Fibroblast of skin of left quadriceps (primary cell): ENCODE data around the gene LHPP.
"Not testable (repeated sequence)": the region's sequence is repeated elsewhere in the genome, so short reads cannot be mapped to it uniquely, and the experiment has no call there.

Experiments used
- DNase-seq, 2 experiments: peaks; one replicate each; pipeline ENCODE4 v3.0.0-alpha.2; 2013; ENCODE audit warnings: low read depth in 2 of 2

Gene LHPP

DNA sequence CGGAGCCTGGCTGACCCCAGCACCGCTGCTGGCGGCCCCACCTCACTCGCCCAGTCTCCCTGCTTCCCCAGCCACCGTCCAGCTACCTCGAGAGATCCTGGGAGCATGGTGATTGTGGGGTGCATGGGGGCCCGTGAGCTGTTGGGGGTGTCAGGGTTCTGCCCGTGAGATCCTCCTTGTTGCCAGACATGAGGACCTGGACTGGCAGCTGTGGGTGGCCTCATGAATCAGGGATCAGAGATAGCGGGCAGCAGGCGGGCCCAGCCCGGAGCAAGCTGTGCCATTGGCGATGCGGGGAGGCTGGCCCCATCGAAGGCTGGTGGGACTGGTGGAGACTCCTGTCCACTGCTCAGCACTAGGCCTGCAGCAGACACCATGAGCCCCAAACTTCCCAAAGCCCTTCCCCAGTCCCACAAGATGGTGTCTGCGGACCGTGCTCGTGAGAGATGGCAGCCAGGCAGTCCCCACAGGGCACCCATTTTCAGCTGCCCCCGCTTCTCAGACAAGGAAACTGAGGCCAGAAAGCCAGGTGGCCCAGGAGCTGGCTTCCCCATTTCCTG, 75.6 kb downstream of the LHPP start:
- DNase-seq = no peak

DNA sequence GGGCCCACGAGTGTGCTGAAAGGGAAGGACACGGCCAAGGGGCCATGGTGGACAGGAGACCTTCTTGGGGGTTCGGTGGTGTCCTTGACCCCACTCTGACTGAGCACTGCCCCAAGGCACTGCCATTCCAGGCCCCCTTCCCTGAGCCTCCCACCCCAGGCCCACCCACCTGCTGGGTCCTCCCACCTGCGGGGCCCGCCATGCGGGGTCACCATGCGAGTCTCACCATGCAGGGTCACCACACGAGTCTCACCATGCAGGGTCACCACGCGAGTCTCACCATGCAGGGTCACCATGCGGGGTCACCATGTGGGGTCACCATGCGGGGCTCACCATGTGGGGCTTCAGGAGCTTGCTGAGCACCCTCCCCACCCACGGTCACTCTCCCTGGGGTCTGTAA, 76.3 kb downstream of the LHPP start:
- no peak for DNase-seq

DNA sequence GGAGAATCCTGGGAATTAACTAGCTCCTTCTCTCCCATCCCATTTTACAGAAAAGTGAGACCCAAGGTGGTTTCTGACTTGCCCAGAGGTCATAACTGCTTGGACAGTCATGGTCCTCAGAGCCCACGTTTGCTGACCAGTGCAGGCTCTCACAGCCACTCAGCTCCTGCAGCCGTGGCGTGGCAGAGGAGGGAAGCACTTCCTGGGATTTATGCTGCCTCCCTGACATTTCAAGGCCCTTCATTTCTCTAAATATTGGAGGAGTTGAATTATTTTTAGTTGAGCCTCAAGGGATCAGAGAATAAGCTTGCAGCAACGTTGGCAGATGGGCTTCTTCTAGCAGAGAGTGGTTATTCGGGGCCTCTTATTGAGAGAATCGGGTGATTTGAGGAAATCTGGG, 77.1 kb downstream of the LHPP start:
- DNase-seq = no peak

DNA sequence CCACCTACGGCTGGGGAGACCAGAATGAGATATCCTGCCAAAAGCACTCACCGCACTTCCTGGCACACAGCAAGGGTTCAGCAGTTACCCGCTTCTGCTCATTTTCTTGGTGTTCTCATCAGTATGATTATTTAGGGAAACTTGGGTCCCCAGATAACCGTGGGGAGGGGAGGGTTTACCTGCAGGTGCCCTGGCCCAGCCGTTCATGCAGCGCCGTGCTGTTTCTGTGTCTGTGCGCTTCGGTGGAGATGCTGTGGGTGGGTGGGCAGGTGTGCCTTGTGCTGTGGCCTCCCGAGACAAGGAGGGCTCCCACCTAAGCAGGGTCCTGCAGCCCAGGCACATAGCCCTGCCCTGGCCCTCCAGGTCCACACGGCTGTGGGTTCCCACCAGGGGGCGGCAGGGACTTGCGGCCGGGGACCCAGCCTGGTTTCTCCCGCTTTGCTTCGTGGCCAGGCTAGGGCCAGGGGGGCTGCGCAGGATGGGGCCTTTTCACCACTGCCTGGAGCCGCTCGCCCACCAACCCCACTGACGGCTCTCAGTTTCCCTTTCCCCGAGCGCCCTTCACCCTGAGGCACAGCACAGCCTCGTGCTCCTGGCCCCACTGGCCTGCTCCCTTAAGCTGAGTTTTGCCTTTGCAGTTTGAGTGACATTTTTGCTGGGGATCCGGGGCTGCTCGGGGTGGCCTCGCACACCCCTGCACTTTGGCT, 78.5 kb downstream of the LHPP start:
- DNase-seq = peak in 1 of 2 experiments; percentile 6

DNA sequence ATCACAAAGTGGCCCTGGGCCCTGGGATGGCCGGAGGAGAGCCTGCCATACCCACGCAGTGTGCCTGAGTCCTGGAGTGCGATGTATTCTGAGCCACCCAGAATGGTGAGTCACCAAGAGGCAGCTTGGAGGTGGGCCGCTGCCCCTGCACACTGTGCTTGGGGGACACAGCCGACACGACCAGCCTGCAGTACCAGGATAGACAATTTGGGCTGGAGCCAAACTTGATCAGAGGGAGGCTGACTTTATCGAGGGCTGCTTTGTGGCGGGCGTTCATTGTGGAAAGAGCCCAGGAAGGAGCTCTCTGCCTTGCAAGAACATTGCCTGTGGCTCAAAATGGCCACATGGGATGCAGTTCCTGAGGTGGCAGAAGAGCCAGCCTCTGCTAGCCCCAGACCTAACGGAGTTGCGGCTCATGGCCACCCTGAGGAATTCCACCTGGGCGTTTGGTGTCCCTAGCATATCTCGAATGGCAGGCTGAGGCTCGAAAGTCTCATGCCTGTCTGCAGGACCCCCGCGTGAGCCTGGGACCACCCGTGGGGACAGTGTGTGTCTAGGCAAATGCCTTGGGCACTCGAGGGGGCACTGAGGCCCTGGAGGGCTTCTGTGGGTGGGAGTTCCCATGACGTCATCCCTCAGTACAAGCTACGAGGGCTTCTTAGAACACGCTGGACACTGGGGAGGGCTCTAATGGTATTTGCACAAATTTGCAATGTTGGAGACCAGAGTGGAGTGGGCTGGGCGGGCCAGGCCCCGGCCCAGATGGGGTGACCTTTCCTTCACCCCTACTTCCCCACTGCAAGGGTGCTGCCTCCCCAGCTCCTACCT, 79.7 kb downstream of the LHPP start:
- no peak for DNase-seq

DNA sequence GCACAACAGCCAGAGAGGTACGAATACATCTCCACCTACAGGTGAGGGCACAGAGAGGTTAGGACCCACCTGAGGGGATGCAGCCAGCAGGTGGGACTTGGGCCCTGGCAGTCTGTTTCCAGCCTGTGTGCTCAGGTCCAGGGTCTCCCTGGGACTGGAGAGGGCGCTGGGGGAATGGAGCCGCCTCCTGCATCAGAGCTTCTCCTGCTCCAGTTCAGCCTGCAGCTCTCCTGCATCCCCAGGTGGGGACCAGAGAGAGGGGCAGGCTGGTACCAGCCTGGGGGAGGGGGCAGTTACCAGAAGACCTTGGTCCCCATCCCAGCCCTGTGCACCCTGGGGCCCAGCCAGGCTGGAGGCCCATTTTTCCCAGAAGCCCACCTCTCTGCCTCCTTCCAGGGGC, 80.7 kb downstream of the LHPP start:
- no peak for DNase-seq

DNA sequence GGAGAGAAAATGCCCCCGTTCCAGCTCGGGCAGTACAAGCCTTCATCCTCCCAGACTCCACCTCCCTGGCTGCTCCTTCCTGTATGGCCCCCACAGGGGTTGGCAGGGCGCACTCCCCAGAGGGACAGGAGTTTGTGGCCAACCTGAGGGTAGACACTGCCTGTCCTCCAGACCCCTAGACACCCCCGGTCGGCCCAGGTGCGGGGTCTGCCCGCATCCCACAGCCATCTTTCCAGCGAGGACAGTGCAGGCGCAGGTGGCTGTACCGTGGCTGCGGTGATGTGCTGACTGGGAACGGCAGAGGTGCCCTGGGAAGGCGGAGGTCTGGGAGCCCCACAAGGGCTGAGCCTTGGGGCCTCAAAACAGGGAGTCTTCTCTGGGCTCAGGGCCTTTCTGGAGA, 81.5 kb downstream of the LHPP start:
- no peak for DNase-seq

DNA sequence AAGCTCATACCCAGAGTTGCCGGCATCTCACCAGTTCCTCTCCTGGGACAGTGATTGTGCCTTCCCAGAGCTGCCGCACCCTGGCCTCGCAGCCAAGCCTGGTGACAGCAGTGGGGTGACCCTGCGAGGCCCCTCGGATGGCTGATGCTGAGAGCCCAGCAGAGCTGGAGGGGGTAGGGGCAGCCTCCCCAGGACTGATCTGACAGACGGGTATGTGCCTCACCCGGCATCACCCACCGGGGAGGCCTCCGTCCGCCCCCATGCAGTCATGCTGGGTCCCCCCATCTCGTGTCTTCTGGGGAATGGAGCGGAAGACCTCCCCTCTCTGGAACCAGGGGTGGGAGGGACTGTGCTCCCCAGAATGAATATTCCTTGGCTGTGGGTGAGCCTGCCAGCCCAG, 82.3 kb downstream of the LHPP start:
- DNase-seq = no peak

DNA sequence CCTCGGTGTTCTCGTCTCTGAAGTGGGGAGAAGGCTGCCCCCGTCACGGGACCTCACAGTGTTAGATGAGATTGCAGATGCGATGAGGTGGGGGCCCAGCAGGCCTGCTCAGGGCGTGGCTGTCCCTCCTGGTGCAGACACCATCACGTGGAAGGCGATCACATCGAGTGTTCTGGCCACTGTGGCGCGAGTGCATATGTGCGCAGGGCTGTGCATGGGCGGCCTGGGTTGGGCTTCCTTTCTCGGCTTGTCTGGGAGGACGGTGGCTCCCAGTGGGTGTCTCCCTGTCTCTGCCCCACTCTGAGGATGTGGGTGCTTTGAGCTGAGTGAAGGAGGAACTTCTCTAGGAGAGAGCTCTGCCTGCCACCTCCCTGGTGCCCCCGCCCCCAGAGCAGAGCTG, 83.1 kb downstream of the LHPP start:
- no peak for DNase-seq

DNA sequence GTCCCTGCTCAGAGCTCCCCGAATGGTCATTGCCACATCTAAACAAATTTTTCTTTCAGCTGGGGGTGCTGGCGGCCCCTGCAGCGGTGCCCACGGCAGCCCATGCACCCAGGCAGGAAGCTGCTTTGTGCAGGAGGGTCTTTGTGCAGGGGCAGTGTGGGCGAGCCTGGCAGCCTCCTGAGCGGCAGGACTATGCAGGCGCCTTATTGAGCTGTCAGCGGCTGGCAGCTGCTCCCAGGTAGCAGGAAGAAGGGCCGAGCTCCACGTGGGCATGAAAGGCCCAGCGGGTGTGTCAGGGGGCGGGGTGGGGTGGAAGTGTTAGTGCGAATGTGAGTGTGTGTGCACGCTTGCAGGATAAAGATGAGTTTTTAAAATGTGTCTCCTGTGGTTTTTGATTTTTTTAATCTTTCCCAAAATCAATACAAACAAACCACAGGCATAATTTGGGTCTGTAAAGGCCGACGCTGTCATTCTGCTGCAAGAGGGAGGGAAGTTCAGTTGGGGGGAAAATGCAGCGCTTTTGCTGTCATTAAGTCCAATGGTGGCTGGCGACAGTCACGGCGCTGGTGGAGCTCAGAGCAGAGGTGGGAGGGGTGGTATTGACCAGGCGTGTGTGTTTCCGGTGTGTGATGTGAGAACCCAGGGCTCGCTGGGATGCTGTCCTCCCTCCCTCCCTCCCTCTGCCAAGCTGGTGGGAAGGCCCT, 83.9 kb downstream of the LHPP start:
- DNase-seq = no peak

DNA sequence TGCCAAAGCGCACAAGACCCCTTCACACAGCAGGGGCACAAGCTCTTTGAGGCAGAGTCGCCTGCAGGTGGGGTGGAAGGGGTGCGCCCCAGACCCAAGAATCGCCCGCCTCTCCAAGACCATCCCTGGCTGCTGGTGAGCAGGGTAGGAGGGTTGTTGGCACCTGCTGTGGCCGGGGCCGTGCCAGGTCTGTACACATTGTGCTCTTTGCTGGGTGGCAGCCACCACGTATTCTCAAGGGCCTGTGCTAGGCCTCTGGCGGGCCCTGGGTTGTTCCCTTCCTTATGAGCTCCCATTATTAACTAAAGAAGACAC, 84.4 kb downstream of the LHPP start:
- no peak for DNase-seq

DNA sequence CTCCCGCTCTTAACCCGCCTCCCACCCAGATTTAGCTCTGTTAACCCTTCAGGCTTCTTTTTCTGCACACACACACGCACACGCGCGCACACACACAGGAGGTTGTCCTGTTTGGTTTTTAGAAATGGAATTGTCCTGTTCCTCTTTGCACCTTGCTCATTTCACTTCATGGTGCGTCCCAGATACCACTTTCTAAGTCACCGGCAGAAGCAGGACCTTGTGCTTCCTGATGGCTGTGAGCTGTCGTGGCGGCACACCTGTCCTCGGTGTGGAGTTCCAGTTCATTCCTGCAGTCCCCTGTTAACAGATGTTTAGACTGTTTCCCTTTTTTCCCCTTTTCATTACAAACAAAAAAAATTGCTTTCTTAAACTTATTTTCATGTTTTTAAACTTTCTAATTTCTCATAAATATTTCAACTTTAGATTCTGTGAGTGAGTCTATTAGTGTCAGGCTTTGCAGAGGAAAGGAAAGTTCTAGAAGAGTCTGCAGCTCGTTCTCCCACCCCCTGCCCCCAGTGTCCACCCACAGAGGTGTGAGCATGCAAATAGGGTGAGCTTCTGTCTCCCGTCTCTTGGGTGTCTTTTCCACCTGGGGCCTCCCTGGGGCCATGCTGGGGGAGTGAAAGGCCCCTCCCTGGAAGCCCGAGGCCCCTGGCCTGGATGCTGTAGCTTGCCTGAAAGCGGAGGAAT, 85.5 kb downstream of the LHPP start:
- no peak for DNase-seq

DNA sequence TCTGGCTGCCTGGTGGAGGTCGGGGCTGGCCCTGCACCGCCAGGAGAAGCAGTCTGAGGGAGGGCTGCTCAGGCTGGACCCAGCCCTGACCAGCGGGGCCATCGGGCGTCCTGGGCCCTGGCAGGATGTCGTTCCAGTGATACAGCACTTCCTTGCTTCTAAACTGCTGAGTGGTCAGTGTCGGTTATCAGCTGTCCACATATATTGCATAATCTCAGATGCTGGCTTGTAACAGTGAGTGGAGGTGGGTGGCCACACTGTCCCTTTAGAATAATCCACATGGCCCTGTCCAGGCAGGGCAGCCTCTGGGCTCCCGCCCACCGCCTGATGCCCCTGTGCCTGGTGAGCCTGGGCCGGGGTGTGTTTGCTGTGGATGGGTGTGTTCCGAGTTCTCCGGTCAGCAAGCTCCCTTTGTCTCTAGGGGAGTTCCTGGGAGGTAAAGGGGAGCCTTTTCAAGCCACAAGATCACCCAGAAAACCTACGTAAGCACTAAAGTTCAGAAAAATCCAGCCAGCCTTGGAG, 86.1 kb downstream of the LHPP start:
- no peak for DNase-seq

DNA sequence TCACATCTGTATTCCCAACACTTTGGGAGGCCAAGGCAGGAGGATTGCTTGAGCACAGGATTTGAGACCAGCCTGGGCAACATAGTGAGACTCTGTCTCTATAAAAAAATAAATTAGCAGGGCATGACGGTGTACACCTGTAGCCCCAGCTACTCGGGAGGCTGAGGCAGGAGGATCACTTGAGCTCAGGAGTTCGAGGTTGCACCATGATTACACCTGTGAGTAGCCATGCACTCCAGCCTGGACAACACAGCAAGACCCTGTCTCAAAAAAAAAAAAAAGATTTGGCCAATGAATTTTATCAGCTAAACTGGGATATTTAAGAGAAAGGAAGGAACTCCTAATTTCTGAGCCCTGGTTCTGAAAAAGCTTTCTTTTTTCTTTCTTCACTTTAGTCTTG, 87.5 kb downstream of the LHPP start:
- DNase-seq = not testable (repeated sequence)

DNA sequence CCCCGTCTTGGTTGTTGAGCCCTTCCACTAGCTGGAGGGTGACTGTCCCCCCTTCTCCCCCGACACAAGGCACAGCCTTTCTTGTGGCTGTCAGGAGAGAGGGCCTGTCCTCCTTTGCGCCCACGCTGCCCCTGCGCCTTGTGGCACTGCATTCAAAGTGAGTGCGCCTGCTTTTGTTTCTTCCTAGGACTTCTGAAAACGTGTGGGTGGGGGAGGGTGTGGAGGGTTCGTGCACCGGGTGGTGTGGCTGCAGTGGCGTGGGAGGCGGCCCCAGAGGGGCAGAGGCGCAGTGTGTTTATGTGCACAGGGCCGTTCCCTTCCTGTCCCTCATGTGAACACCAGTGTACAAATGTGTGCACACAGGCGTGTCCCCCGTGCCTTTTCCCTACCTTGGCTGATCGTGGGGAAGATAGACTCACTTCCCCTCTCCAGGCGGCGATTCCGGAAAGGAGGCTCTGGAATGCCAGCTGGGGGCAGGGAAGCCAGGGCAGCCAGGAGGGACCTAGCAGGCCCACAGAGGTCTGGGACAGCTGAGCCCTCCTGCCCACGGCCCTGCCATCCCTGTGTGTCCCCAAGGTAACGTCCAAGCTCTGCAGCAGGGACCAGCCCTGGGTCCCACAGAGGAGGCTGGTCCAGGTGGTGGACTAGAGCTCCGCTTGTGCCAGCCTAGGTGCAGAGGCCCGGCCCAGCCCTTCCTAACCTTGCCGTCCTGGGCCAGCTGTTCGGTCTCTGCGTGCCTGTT, 88.8 kb downstream of the LHPP start:
- no peak for DNase-seq

DNA sequence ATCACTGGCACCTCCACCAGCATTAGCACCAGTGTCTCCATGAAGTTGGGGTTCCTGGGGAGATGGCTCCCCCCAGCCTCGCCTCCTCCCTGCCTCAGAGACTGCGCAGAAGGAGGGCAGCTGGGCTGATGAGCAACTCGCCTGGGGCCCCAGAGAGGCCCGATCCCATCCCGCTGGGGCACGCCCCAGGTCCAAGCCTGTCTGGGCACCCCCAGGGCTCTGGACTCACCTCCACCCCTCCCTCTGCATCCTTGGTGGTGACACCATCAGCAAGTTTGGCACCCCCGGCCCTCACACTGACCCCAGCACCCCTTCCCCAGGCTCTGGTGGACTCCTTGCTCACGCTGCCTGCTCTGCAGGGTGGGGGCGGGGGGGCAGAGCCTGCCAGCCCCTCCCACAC, 89.5 kb downstream of the LHPP start:
- DNase-seq = no peak

DNA sequence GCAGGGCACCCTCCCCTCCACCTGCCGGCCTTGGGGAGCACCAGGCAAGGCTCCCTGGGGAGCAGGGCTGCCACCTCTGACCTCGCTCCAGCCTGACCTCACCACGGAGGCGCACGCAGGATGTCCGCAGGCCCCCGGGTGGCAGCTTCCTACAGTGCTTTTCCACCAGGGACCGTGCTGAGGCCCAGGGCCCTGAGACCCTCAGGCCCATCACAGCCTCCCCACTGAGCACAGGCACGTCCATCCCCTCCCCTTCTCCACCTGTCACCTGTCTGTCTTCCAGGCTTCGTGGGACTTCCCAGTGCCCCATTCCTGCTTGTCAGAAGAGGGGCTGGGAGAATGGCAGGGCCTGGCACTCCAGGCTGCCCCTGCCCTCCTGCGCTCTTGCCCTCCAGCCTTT, 90.1 kb downstream of the LHPP start:
- DNase-seq = no peak

DNA sequence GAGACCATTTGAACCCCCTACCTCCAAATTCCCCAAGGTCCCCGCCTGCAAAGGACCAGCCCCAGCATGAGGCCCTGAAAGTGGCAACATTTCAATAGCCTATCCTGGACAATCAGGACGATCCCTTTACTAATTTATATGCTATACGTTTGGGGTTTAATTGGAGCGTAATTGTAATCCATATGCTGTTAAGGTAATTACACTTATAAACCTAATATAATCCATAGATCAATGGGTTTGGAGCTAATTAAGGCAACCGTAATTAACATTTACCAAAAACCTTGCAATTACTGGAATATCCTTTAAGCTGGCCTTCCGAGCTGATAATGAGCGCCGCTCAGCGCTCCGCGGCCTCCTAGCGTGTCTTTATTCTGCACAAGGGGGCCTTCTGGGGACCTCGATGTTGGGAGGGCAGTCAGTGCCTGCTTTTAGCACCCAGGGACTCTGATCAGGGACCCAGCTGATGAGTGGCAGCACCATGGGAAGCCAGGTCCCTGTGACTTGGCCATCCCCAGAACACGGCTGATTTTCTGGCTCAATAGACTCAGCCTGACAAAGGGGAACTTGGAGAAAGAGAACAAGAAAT, 91.2 kb downstream of the LHPP start:
- DNase-seq = no peak

DNA sequence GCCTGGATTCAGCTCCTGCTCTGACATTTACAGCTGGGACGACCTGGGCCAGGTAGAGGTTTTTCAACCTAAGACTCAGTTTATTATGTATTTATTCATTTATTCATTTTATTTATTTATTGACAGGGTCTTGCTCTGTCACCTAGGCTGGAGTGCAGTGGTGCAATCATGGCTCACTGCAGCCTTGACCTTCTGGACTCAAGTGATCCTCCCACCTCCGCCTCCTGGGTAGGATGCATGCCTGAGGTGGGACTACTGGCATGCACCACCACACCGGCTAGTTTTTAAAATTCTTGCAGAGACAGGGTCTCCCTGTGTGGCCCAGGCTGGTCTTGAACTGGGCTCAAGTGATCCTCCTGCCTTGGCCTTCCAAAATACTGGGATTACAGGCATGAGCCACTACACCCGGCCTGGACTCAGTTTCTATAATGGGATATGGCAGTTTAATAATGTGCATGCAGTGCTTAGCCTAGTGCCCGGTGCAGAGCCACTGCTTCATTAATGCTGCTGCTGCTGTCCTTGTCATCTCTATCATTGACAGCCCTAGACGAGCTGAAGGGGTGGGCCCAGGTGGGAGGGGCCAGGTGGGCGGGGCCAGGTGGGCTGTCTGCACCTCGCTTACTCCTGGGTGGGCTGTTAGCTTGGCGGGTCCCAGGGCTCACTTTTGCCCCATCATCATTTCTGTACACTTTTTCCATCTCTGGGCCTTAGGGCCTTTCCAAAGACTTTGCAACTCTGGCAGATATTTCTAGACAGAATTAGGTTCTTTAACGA, 92.6 kb downstream of the LHPP start:
- DNase-seq = no peak

DNA sequence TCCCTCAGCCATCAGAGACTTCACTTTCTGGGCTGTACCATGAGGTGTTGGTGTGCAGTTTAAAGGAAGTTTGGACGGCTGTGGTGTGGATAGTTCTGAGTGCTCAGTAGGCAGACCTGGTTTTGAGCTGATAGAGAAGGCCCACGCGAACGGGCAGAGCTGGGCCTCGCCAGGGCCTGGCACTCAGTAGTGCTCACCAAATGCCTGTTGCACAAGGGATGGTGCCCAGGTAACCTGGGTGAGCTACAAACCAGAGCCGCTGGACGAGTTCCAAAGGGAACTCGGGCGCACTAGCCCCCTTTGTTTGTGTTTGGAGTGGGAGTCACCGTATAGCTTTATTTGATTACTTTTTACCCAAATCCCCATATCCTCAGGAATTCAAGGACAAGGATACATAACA, 95.5 kb downstream of the LHPP start:
- DNase-seq = no peak
